VCaP (cell line): ENCODE results near the gene GNAL.

Source experiments
- H3K27ac ChIP-seq: fragments of 450-650 bp; 2 replicates; pipeline ENCODE4 v1.5.1; 2017
- TF ChIP-seq, protein P1 (sequence below): fragments of 450-650 bp; conservative IDR thresholded peaks from 2 replicates; pipeline ENCODE4 v1.5.1; 2017; ENCODE audit warnings: mild to moderate bottlenecking, moderate library complexity

The GNAL gene

DNA sequence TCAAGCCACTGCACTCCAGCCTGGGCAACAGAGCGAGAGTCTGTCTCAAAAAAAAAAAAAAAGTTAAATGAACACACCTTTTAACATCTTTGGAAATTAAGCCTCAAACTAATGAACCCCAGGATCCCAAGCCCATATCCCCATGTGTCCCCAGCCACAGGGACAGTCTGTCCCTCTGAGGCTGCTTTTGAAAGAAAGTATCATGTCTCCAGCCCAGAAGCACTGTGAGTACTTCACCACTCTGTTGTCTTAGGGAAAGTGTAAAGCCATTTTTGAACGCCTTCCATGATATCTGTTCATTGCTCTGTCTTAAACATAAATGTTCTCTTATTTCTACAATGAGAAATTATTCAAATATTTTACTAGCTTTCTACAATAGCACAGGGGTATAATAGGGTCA lies 110.0 kb downstream of the GNAL start:
- TF ChIP-seq, protein P1, sequence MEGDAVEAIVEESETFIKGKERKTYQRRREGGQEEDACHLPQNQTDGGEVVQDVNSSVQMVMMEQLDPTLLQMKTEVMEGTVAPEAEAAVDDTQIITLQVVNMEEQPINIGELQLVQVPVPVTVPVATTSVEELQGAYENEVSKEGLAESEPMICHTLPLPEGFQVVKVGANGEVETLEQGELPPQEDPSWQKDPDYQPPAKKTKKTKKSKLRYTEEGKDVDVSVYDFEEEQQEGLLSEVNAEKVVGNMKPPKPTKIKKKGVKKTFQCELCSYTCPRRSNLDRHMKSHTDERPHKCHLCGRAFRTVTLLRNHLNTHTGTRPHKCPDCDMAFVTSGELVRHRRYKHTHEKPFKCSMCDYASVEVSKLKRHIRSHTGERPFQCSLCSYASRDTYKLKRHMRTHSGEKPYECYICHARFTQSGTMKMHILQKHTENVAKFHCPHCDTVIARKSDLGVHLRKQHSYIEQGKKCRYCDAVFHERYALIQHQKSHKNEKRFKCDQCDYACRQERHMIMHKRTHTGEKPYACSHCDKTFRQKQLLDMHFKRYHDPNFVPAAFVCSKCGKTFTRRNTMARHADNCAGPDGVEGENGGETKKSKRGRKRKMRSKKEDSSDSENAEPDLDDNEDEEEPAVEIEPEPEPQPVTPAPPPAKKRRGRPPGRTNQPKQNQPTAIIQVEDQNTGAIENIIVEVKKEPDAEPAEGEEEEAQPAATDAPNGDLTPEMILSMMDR, result no peak
- no peak overlapping the region for H3K27ac ChIP-seq

DNA sequence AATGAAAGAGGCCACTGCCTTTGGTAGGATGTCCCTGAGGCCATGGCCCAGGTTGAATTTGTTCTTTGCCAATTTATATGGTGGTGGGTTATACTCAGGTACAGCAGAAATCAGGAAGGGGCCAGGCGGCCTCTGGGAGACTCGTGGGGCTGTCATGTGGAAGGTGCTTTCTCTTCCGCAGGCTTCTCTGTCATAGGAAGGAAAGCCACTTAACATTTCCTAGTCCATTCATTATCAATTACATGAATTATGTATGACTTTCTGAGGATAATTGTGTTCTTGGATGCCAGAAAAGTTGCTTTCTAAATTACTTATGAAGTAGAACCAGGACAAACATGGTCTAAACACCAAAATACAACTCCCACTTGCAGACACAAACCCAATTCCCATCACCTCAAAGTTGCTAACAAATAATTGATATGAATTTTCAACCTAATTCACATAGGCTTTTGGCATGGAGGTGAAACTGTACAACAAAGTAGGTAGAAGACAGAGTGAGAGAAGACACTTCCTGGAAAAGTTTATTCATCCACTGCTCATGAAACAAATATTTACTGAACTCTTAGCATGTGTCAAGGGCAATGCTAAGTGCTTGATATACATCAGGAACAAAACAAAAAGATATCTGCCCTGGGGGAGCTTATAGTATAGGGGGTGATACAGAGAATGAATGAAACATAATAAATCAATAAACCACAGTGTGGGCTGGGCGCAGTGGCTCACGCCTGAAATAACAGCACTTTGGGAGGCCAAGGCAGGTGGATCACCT lies 111.7 kb downstream of the GNAL start:
- H3K27ac ChIP-seq, result no peak overlapping the region
- TF ChIP-seq, protein P1, result no peak

DNA sequence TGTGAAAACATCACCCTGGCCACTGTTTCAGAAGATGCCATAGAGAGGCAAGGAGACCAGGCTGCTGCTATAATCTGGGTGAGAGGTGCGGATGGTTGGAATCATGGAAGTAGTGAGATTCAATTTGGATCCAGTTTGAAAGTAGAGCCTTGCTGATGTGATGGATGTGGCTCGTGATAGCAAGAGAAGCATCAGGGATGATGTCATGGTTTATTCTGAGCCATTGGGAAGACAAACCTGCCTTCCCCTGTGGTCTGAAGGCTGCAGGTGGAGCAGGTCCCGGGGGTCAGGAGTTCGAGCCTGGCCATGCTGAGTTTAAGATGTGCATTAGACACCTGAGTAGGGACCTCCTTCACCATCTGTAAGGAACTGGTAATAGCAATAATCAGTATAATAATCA lies 112.5 kb downstream of the GNAL start:
- H3K27ac ChIP-seq, result no peak overlapping the region
- TF ChIP-seq, protein P1, result no peak

DNA sequence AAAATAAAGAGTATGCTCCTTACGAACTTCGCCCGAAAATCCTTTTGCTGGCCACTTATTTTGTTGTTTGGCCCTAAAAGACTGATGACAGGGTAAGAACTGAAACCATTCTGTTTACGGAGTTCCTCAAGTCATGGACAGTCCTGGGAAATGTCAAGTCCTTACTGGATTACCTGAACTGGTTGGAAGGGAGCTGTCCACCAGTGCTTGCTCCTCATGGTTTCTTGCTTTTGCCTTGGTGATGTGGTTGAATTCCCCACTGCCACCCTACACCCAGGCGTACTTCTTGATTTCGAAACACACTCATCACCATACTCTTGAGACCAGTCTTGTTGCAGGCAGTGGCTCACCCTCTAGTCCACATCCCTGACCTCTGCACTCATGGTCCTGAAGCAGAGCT lies 113.1 kb downstream of the GNAL start:
- no peak overlapping the region for H3K27ac ChIP-seq
- TF ChIP-seq, protein P1, result no peak

DNA sequence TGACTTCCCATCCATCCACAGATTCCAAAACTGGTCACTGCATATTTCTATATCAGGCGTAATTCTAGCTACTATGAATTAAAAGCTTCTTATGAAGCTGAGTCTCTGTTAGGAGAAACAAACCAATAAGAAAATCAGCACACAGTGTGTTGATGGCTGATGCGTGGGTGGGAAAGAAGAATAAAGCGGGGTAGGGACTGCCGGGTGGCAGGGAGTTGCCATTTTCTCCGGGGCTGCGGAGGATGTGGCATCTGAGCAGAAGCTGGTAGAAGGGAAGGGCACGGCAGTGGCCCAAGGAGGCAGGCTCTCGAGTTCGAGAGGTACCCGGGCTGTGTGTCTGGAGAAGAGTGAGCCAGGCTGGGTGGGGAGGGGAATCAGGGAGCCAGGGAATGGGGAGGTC lies 113.5 kb downstream of the GNAL start:
- H3K27ac ChIP-seq, result no peak overlapping the region

DNA sequence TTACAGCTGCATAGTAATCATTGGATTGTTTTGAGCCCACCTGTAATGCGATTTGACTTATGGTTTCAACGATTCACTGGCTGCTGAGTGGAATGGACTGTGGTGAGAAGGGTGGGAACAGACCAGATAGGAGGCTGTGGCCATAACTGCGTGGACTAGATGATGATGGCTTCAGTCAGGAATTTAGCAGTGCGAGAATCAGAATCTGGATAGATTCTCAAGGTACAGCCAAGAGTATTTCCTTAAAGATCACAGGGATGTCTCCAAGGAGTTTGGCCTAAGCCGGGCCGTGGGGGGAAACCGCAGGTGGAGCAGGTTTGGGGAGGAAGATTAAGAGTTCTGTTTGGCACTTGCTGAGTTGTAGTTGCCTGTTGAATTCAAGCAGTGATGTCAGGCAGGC lies 118.2 kb downstream of the GNAL start:
- H3K27ac ChIP-seq, result no peak overlapping the region
- TF ChIP-seq, protein P1, result no peak

More for the DNA sequence above, 113.5 kb downstream of the GNAL start:
- TF ChIP-seq, protein P1, result no peak

DNA sequence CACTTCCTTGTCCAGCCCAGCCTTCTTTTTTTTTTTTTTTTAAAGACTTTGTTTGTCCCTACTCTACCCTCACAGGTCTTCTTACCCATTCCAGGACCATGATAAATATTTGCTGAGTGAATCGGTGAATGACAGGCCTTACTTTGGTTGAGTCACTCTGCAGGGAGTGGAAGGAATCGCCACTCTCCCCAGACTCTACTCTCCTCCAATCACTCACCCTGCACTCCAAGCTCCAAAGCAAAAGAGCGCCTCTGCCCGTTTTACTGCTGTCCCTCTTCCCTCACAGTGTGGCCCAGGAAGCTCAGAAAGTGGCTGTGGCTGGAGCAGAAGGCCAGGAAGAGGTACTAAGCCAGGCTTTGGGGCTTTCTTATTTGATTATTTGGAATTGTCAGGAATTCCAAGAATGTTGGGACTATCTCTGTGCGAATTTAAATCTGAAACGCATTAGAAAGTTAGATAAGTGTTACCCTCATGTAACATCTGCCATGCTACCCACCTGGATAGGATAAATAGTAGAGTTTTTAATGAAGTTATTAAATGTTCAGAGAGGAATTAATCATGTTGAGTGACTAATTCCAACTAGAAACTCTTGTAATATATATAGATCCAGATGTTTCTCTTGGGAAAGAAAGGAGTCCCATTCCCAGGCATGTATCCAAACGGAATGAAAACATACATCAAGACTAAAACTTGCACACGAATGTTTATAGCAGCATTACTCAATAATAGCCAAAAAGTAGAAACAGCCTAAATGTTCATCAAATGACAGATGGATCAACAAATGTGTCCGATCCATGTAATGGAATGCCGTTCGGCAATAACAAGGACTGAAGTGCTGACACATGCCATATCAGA lies 119.2 kb downstream of the GNAL start:
- TF ChIP-seq, protein P1, result no peak
- H3K27ac ChIP-seq, result no peak overlapping the region
